B cell (primary cell): ENCODE measurements around the gene NFATC1.

Experiments used
- EZH2 ChIP-seq: IDR thresholded peaks from 2 replicates; pipeline ENCODE4 v1.6.1; 2012; ENCODE audit warnings: borderline replicate concordance, low read depth, mild to moderate bottlenecking, moderate library complexity, low read length; ENCODE audit not compliant: insufficient read depth, poor library complexity, severe bottlenecking
- TF ChIP-seq, protein P1 (sequence below): fragments of 200-600 bp; IDR thresholded peaks from one replicate; pipeline ENCODE4 v1.8.0; 2022; ENCODE audit warnings: antibody characterized with exemption, mild to moderate bottlenecking

- TF ChIP-seq, protein P1, sequence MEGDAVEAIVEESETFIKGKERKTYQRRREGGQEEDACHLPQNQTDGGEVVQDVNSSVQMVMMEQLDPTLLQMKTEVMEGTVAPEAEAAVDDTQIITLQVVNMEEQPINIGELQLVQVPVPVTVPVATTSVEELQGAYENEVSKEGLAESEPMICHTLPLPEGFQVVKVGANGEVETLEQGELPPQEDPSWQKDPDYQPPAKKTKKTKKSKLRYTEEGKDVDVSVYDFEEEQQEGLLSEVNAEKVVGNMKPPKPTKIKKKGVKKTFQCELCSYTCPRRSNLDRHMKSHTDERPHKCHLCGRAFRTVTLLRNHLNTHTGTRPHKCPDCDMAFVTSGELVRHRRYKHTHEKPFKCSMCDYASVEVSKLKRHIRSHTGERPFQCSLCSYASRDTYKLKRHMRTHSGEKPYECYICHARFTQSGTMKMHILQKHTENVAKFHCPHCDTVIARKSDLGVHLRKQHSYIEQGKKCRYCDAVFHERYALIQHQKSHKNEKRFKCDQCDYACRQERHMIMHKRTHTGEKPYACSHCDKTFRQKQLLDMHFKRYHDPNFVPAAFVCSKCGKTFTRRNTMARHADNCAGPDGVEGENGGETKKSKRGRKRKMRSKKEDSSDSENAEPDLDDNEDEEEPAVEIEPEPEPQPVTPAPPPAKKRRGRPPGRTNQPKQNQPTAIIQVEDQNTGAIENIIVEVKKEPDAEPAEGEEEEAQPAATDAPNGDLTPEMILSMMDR = no peak
- no peak for TF ChIP-seq EZH2
Measured at GRCh38 chr18:79512461-79513380, 117.0 kb downstream of the NFATC1 start.
